Retina (tissue), 1 donor: Measurements from ENCODE around the gene SYNE2.

Source experiments
- DNase-seq: peaks from one replicate; pipeline ENCODE4 v3.0.0-alpha.2; 2016

The SYNE2 gene

GRCh38 chr14:64272019-64272418, 419.2 kb downstream of the SYNE2 start:
- DNase-seq: no peak
